Spleen (tissue), 11 donors: ENCODE measurements around the gene PALLD. TPM values are rescaled to one million over a fixed set of nuclear protein-coding genes. Genes with fewer than 3 reads are reported as not detected.
"Not testable (repeated sequence)": the region's sequence is repeated elsewhere in the genome, so short reads cannot be mapped to it uniquely, and the experiment has no call there.

Experiments
- DNase-seq: peaks from one replicate; pipeline ENCODE4 v3.0.0-alpha.2; 2020
- H3K27ac ChIP-seq, 8 donors: fragments of 200-600 bp; sonication (generic) in 7 of 8; 1 replicate in 4 of 8; 2 replicates in 4 of 8; pipeline versions ENCODE4 v1.5.0 to v1.8.0; 2016 to 2021; ENCODE audit warnings: inconsistent platforms in 4 of 8, mild to moderate bottlenecking in 4 of 8, moderate library complexity in 1 of 8
- H3K27me3 ChIP-seq, 7 donors: fragments of 200-600 bp; sonication (generic) in 6 of 7; replicated peaks in 1 of 7; 1 replicate in 4 of 7; 2 replicates in 3 of 7; pipeline versions ENCODE4 v1.5.0 to v1.8.0; 2016 to 2021; ENCODE audit warnings: inconsistent platforms in 3 of 7, mild to moderate bottlenecking in 1 of 7
- H3K36me3 ChIP-seq, 6 donors: fragments of 200-600 bp; sonication (generic) in 5 of 6; 1 replicate in 4 of 6; 2 replicates in 2 of 6; pipeline versions ENCODE4 v1.5.0 to v1.8.0; 2016 to 2021; ENCODE audit warnings: inconsistent platforms in 2 of 6
- H3K4me1 ChIP-seq, 6 donors: fragments of 200-600 bp; sonication (generic) in 5 of 6; 1 replicate in 3 of 6; 2 replicates in 3 of 6; pipeline versions ENCODE4 v1.5.0 to v1.8.0; 2016 to 2021; ENCODE audit warnings: inconsistent platforms in 3 of 6
- H3K4me3 ChIP-seq, 8 donors: fragments of 200-600 bp; sonication (generic) in 7 of 8; 1 replicate in 4 of 8; 2 replicates in 4 of 8; pipeline versions ENCODE4 v1.5.0 to v1.8.0; 2016 to 2021; ENCODE audit warnings: inconsistent platforms in 4 of 8, mild to moderate bottlenecking in 4 of 8, moderate library complexity in 2 of 8
- H3K9me3 ChIP-seq, 8 donors: fragments of 200-600 bp; sonication (generic) in 7 of 8; 1 replicate in 4 of 8; 2 replicates in 4 of 8; pipeline versions ENCODE4 v1.5.0 to v1.8.0; 2016 to 2021; ENCODE audit warnings: inconsistent platforms in 4 of 8
- CTCF ChIP-seq, 11 experiments: fragments of 200-600 bp in 7 of 11; fragments of 450-650 bp in 4 of 11; sonication (generic) in 4 of 11; IDR thresholded peaks in 8 of 11; conservative IDR thresholded peaks in 3 of 11; 1 replicate in 7 of 11; 2 replicates in 4 of 11; pipeline versions ENCODE4 v1.4.0 to v1.8.0; 2016 to 2021; ENCODE audit warnings: antibody characterized with exemption in 11 of 11, inconsistent platforms in 4 of 11, mild to moderate bottlenecking in 1 of 11
- POLR2A ChIP-seq, 3 donors: fragments of 450-650 bp; IDR thresholded peaks; one replicate each; pipeline ENCODE4 v1.5.1; 2017; ENCODE audit warnings: antibody characterized with exemption in 3 of 3, mild to moderate bottlenecking in 1 of 3
- POLR2AphosphoS5 ChIP-seq, 3 donors: sonication (generic); formaldehyde crosslinking; IDR thresholded peaks; one replicate each; pipeline ENCODE4 v1.5.1; 2017; ENCODE audit warnings: antibody characterized with exemption in 3 of 3
- WGBS, 5 donors: extraction: QIAGEN DNeasy Blood & Tissue Kit in 3 of 5; methylation state at CpG; one replicate each; pipeline versions ENCODE4 v1.1.5 to v1.1.7; 2013 to 2018; 5-methylcytosine and 5-hydroxymethylcytosine counted together
- intact Hi-C: fragments of 100-400 bp; cut with DNase I; formaldehyde crosslinking; loops from one replicate; pipeline ENCODE4 v1.15.0; 2023; ENCODE audit warnings: low total_unique reads
- polyA plus RNA-seq, 3 donors: library from polyadenylated mRNA; stranded (reverse); fragments of 200-250 nt; gene quantifications; one replicate each; pipeline ENCODE4 v1.2.1, GENCODE V29; 2013
- total RNA-seq, 7 donors: library from RNA; depleted of rRNA in 3 of 7; stranded (reverse); fragments of >200 nt in 3 of 7; fragmentation: NEBNext Ultra II Directional in 4 of 7; extraction: Animal tissue kit (Norgen Biotek cat#: 25700) in 4 of 7; gene quantifications; one replicate each; pipeline versions ENCODE4 v1.1.0 to v1.2.1, GENCODE V29; 2016 to 2021
- donor health status: healthy with polysubstance abuse.
- donor health status: DM: no; HTN: no; CAD: no; lungs with moderate emphysema.
- donor health status: DM: no; HTN: no; CAD: no.
- donor health status: Bipolar disorder and iron deficiency.
- donor health status: healthy.
- donor health status: DM: no; HTN: no; CAD: no.
- donor health status: DM: yes; HTN: yes; CAD: no.

Gene PALLD
- total and polyA plus RNA-seq, 10 donors = 24.3 to 228 (median 142) TPM

GRCh38 chr4:168723569-168723968 is 226.7 kb downstream of the PALLD start:
- TF ChIP-seq CTCF (IDR thresholded peaks at IDR 0.05 in 8 of 11, conservative IDR thresholded peaks at IDR 0.05 in 3 of 11) (no peak), POLR2AphosphoS5 (IDR thresholded peaks at IDR 0.05) (no peak), POLR2A (IDR thresholded peaks at IDR 0.05) (no peak)
- peak overlapping the region in 7 of 8 donors; percentile 39 to 81 (median 72) for H3K27ac ChIP-seq

GRCh38 chr4:168724243-168724642 is 227.4 kb downstream of the PALLD start:
- Histone ChIP-seq H3K27me3 (no peaks in the 10 kb centered on the region), H3K4me3 (no peak overlapping the region), H3K36me3 (no peaks in the 10 kb centered on the region), H3K9me3 (peaks cover 0 to 17% (median 11%) of the 10 kb centered on the region in 8 donors), H3K4me1 (peaks cover 4 to 35% (median 14%) of the 10 kb centered on the region in 6 donors), H3K27ac (peak overlapping the region in 5 of 8 donors; percentile 5 to 78 (median 39))
- intact Hi-C loops = no loop called here
- TF ChIP-seq POLR2AphosphoS5 (IDR thresholded peaks at IDR 0.05) (no peak), CTCF (IDR thresholded peaks at IDR 0.05 in 8 of 11, conservative IDR thresholded peaks at IDR 0.05 in 3 of 11) (no peak), POLR2A (IDR thresholded peaks at IDR 0.05) (no peak)
- no peak for DNase-seq

More at GRCh38 chr4:168723569-168723968, 226.7 kb downstream of the PALLD start:
- peaks cover 4 to 35% (median 14%) of the 10 kb centered on the region in 6 donors for H3K4me1 ChIP-seq
- no peak for DNase-seq
- no peaks in the 10 kb centered on the region for H3K36me3 ChIP-seq
- H3K9me3 ChIP-seq = peaks cover 0 to 17% (median 11%) of the 10 kb centered on the region in 8 donors
- H3K4me3 ChIP-seq = no peak overlapping the region
- no peaks in the 10 kb centered on the region for H3K27me3 ChIP-seq
- 53 to 69% (median 56%) methylated on average over 4 of the region's 4 CpGs for WGBS, 5 donors
- intact Hi-C loops = no loop called here

GRCh38 chr4:168724686-168725411 is 228.0 kb downstream of the PALLD start:
- peaks cover 0 to 17% (median 11%) of the 10 kb centered on the region in 8 donors for H3K9me3 ChIP-seq
- no peaks in the 10 kb centered on the region for H3K36me3 ChIP-seq
- WGBS, 5 donors = 60 to 71% (median 69%) methylated on average over 5 of the region's 5 CpGs
- no peak for TF ChIP-seq POLR2AphosphoS5 (IDR thresholded peaks at IDR 0.05)
- no peak for TF ChIP-seq CTCF (IDR thresholded peaks at IDR 0.05 in 8 of 11, conservative IDR thresholded peaks at IDR 0.05 in 3 of 11)
- DNase-seq = no peak
- peaks cover 4 to 35% (median 14%) of the 10 kb centered on the region in 6 donors for H3K4me1 ChIP-seq
- H3K4me3 ChIP-seq = no peak overlapping the region
- no peaks in the 10 kb centered on the region for H3K27me3 ChIP-seq
- intact Hi-C loops = no loop called here
- peak overlapping the region in 4 of 8 donors; percentile 4 to 39 (median 22) for H3K27ac ChIP-seq

- Histone ChIP-seq H3K27ac (peak overlapping the region in 4 of 8 donors; percentile 9 to 48 (median 34)), H3K36me3 (no peaks in the 10 kb centered on the region), H3K4me1 (peaks cover 4 to 35% (median 14%) of the 10 kb centered on the region in 6 donors), H3K9me3 (peaks cover 0 to 17% (median 11%) of the 10 kb centered on the region in 8 donors), H3K27me3 (no peaks in the 10 kb centered on the region), H3K4me3 (no peak overlapping the region)
- intact Hi-C loops = no loop called here
- TF ChIP-seq POLR2AphosphoS5 (IDR thresholded peaks at IDR 0.05) (no peak), POLR2A (IDR thresholded peaks at IDR 0.05) (no peak), CTCF (IDR thresholded peaks at IDR 0.05 in 8 of 11, conservative IDR thresholded peaks at IDR 0.05 in 3 of 11) (no peak)
- DNase-seq = no peak
- WGBS, 5 donors = 76 to 93% (median 84%) methylated on average over 1 of the region's 1 CpG
Measured at GRCh38 chr4:168725930-168726329, 229.1 kb downstream of the PALLD start.

GRCh38 chr4:168727181-168727580 is 230.3 kb downstream of the PALLD start:
- Histone ChIP-seq H3K9me3 (peaks cover 0 to 17% (median 11%) of the 10 kb centered on the region in 8 donors), H3K4me1 (peaks cover 4 to 40% (median 14%) of the 10 kb centered on the region in 6 donors)
- H3K27me3 ChIP-seq, intact Hi-C loops, H3K4me3 ChIP-seq, H3K36me3 ChIP-seq, DNase-seq, H3K27ac ChIP-seq: not testable (repeated sequence)
